ENCODE data around the gene CADPS2.
A peak's percentile ranks its signal among the peaks of the same experiment; 100 is the strongest.

CADPS2 gene

GRCh38 chr7:122887848-122888247 lies 1.6 kb upstream of the CADPS2 start:
- no peaks in the 10 kb centered on the region for H3K9me3 ChIP-seq (ENCODE audit: control insufficient read depth, insufficient read depth, low read length)
- no peaks in the 10 kb centered on the region for H3K27me3 ChIP-seq (ENCODE audit: control insufficient read depth, insufficient read depth, low read length)
- no peak overlapping the region for H3K4me3 ChIP-seq (ENCODE audit: low read length)
- no peaks in the 10 kb centered on the region for H3K36me3 ChIP-seq (ENCODE audit: control insufficient read depth, insufficient read depth, low read length)
- H3K27ac ChIP-seq (ENCODE audit: low read length) = no peak overlapping the region
- DNase-seq (ENCODE audit: low read depth, low spot score) = no peak
- H3K4me1 ChIP-seq (ENCODE audit: control insufficient read depth, insufficient read depth, low read length) = peaks cover 2% of the 10 kb centered on the region; the same call in 1 of the 2 replicates

GRCh38 chr7:122887198-122887597 lies 938 bp upstream of the CADPS2 start:
- DNase-seq (ENCODE audit: low read depth, low spot score) = no peak
- Histone ChIP-seq H3K4me3 (ENCODE audit: low read length) (peak overlapping the region; percentile 69; the same call in 1 of the 2 replicates), H3K27ac (ENCODE audit: low read length) (no peak overlapping the region), H3K9me3 (ENCODE audit: control insufficient read depth, insufficient read depth, low read length) (no peaks in the 10 kb centered on the region), H3K27me3 (ENCODE audit: control insufficient read depth, insufficient read depth, low read length) (no peaks in the 10 kb centered on the region), H3K4me1 (ENCODE audit: control insufficient read depth, insufficient read depth, low read length) (peaks cover 2% of the 10 kb centered on the region; the same call in 1 of the 2 replicates), H3K36me3 (ENCODE audit: control insufficient read depth, insufficient read depth, low read length) (no peaks in the 10 kb centered on the region)
- WGBS (ENCODE audit: insufficient coverage, insufficient read length) = no CpG with 5 or more reads among the region's 12 CpGs

GRCh38 chr7:122885583-122886356 lies 490 bp downstream of the CADPS2 start:
- H3K4me1 ChIP-seq (ENCODE audit: control insufficient read depth, insufficient read depth, low read length) = peaks cover 2% of the 10 kb centered on the region; the same call in 1 of the 2 replicates
- no peak for DNase-seq (ENCODE audit: low read depth, low spot score)
- H3K4me3 ChIP-seq (ENCODE audit: low read length) = peak overlapping the region; percentile 69
- no peaks in the 10 kb centered on the region for H3K27me3 ChIP-seq (ENCODE audit: control insufficient read depth, insufficient read depth, low read length)
- no peaks in the 10 kb centered on the region for H3K9me3 ChIP-seq (ENCODE audit: control insufficient read depth, insufficient read depth, low read length)
- no CpG with 5 or more reads among the region's 70 CpGs for WGBS (ENCODE audit: insufficient coverage, insufficient read length)
- no peak overlapping the region for H3K27ac ChIP-seq (ENCODE audit: low read length)
- no peaks in the 10 kb centered on the region for H3K36me3 ChIP-seq (ENCODE audit: control insufficient read depth, insufficient read depth, low read length)

- no peaks in the 10 kb centered on the region for H3K36me3 ChIP-seq (ENCODE audit: control insufficient read depth, insufficient read depth, low read length)
- H3K4me3 ChIP-seq (ENCODE audit: low read length) = no peak overlapping the region
- no peaks in the 10 kb centered on the region for H3K27me3 ChIP-seq (ENCODE audit: control insufficient read depth, insufficient read depth, low read length)
- no CpG with 5 or more reads among the region's 4 CpGs for WGBS (ENCODE audit: insufficient coverage, insufficient read length)
- no peak overlapping the region for H3K27ac ChIP-seq (ENCODE audit: low read length)
- no peaks in the 10 kb centered on the region for H3K9me3 ChIP-seq (ENCODE audit: control insufficient read depth, insufficient read depth, low read length)
- peaks cover 2% of the 10 kb centered on the region; the same call in 1 of the 2 replicates for H3K4me1 ChIP-seq (ENCODE audit: control insufficient read depth, insufficient read depth, low read length)
- no peak for DNase-seq (ENCODE audit: low read depth, low spot score)
Measured at GRCh38 chr7:122884186-122884585, 2.1 kb downstream of the CADPS2 start.

- H3K4me3 ChIP-seq (ENCODE audit: low read length) = no peak overlapping the region
- H3K4me1 ChIP-seq (ENCODE audit: control insufficient read depth, insufficient read depth, low read length) = peaks cover 2% of the 10 kb centered on the region; the same call in 1 of the 2 replicates
- H3K9me3 ChIP-seq (ENCODE audit: control insufficient read depth, insufficient read depth, low read length) = no peaks in the 10 kb centered on the region
- H3K36me3 ChIP-seq (ENCODE audit: control insufficient read depth, insufficient read depth, low read length) = no peaks in the 10 kb centered on the region
- no CpG with 5 or more reads among the region's 3 CpGs for WGBS (ENCODE audit: insufficient coverage, insufficient read length)
- no peaks in the 10 kb centered on the region for H3K27me3 ChIP-seq (ENCODE audit: control insufficient read depth, insufficient read depth, low read length)
- no peak overlapping the region for H3K27ac ChIP-seq (ENCODE audit: low read length)
- DNase-seq (ENCODE audit: low read depth, low spot score) = no peak
Measured at GRCh38 chr7:122883049-122883680, 3.1 kb downstream of the CADPS2 start.

GRCh38 chr7:122881324-122881723 lies 4.9 kb downstream of the CADPS2 start:
- no peaks in the 10 kb centered on the region for H3K27me3 ChIP-seq (ENCODE audit: control insufficient read depth, insufficient read depth, low read length)
- H3K27ac ChIP-seq (ENCODE audit: low read length) = no peak overlapping the region
- no peaks in the 10 kb centered on the region for H3K4me1 ChIP-seq (ENCODE audit: control insufficient read depth, insufficient read depth, low read length)
- no CpG with 5 or more reads among the region's 1 CpG for WGBS (ENCODE audit: insufficient coverage, insufficient read length)
- H3K4me3 ChIP-seq (ENCODE audit: low read length) = no peak overlapping the region
- no peaks in the 10 kb centered on the region for H3K36me3 ChIP-seq (ENCODE audit: control insufficient read depth, insufficient read depth, low read length)
- H3K9me3 ChIP-seq (ENCODE audit: control insufficient read depth, insufficient read depth, low read length) = no peaks in the 10 kb centered on the region
- DNase-seq (ENCODE audit: low read depth, low spot score) = no peak

- no peak overlapping the region for H3K27ac ChIP-seq (ENCODE audit: low read length)
- H3K36me3 ChIP-seq (ENCODE audit: control insufficient read depth, insufficient read depth, low read length) = no peaks in the 10 kb centered on the region
- H3K9me3 ChIP-seq (ENCODE audit: control insufficient read depth, insufficient read depth, low read length) = no peaks in the 10 kb centered on the region
- no CpG with 5 or more reads among the region's 1 CpG for WGBS (ENCODE audit: insufficient coverage, insufficient read length)
- no peaks in the 10 kb centered on the region for H3K4me1 ChIP-seq (ENCODE audit: control insufficient read depth, insufficient read depth, low read length)
- no peaks in the 10 kb centered on the region for H3K27me3 ChIP-seq (ENCODE audit: control insufficient read depth, insufficient read depth, low read length)
- no peak for DNase-seq (ENCODE audit: low read depth, low spot score)
- H3K4me3 ChIP-seq (ENCODE audit: low read length) = no peak overlapping the region
Measured at GRCh38 chr7:122869260-122869659, 17.0 kb downstream of the CADPS2 start.

- no peak for DNase-seq (ENCODE audit: low read depth, low spot score)
- Histone ChIP-seq H3K4me1 (ENCODE audit: control insufficient read depth, insufficient read depth, low read length) (no peaks in the 10 kb centered on the region), H3K4me3 (ENCODE audit: low read length) (no peak overlapping the region), H3K36me3 (ENCODE audit: control insufficient read depth, insufficient read depth, low read length) (no peaks in the 10 kb centered on the region), H3K27ac (ENCODE audit: low read length) (no peak overlapping the region), H3K9me3 (ENCODE audit: control insufficient read depth, insufficient read depth, low read length) (no peaks in the 10 kb centered on the region), H3K27me3 (ENCODE audit: control insufficient read depth, insufficient read depth, low read length) (no peaks in the 10 kb centered on the region)
Measured at GRCh38 chr7:122867471-122867980, 18.7 kb downstream of the CADPS2 start.

- no peaks in the 10 kb centered on the region for H3K9me3 ChIP-seq (ENCODE audit: control insufficient read depth, insufficient read depth, low read length)
Measured at GRCh38 chr7:122864838-122865237, 21.4 kb downstream of the CADPS2 start.

GRCh38 chr7:122864016-122864415 lies 22.2 kb downstream of the CADPS2 start:
- Histone ChIP-seq H3K4me3 (ENCODE audit: low read length) (no peak overlapping the region), H3K27me3 (ENCODE audit: control insufficient read depth, insufficient read depth, low read length) (no peaks in the 10 kb centered on the region), H3K27ac (ENCODE audit: low read length) (no peak overlapping the region), H3K9me3 (ENCODE audit: control insufficient read depth, insufficient read depth, low read length) (no peaks in the 10 kb centered on the region), H3K4me1 (ENCODE audit: control insufficient read depth, insufficient read depth, low read length) (no peaks in the 10 kb centered on the region), H3K36me3 (ENCODE audit: control insufficient read depth, insufficient read depth, low read length) (no peaks in the 10 kb centered on the region)
- no peak for DNase-seq (ENCODE audit: low read depth, low spot score)
- WGBS (ENCODE audit: insufficient coverage, insufficient read length) = no CpG with 5 or more reads among the region's 2 CpGs

More at GRCh38 chr7:122864838-122865237, 21.4 kb downstream of the CADPS2 start:
- H3K4me3 ChIP-seq (ENCODE audit: low read length) = no peak overlapping the region
- H3K36me3 ChIP-seq (ENCODE audit: control insufficient read depth, insufficient read depth, low read length) = no peaks in the 10 kb centered on the region
- WGBS (ENCODE audit: insufficient coverage, insufficient read length) = no CpG with 5 or more reads among the region's 3 CpGs
- H3K27me3 ChIP-seq (ENCODE audit: control insufficient read depth, insufficient read depth, low read length) = no peaks in the 10 kb centered on the region
- H3K27ac ChIP-seq (ENCODE audit: low read length) = no peak overlapping the region
- no peak for DNase-seq (ENCODE audit: low read depth, low spot score)
- H3K4me1 ChIP-seq (ENCODE audit: control insufficient read depth, insufficient read depth, low read length) = no peaks in the 10 kb centered on the region

All from iPS DF 6.9 (cell line).